AG04449 (cell line): ENCODE results near the gene C9orf153.

ENCODE experiments used
- CTCF ChIA-PET: fragments of 350-600 bp; formaldehyde crosslinking; extraction: SDS; loops from one replicate; lab custom pipeline; 2021; ENCODE audit warnings: antibody characterized with exemption; lab: Yijun Ruan, JAX
- POLR2A ChIA-PET: fragments of 400-600, 350-600 bp; formaldehyde crosslinking; extraction: SDS; loops from one replicate; lab custom pipeline; 2020; ENCODE audit warnings: antibody characterized with exemption, inconsistent platforms; lab: Yijun Ruan, JAX
- DNase-seq: peaks from one replicate; pipeline ENCODE4 v3.0.0-alpha.2; 2010; ENCODE audit warnings: low read depth, low spot score
- H3K4me3 ChIP-seq: 2 replicates; pipeline ENCODE4 v1.5.1; 2011; ENCODE audit warnings: low read depth, mild to moderate bottlenecking, control low read depth, low read length
- TF ChIP-seq, protein P1 (sequence below): IDR thresholded peaks from one replicate; pipeline ENCODE4 v1.5.1; 2011; ENCODE audit warnings: mild to moderate bottlenecking, moderate library complexity, low read length, control low read depth, inconsistent platforms; ENCODE audit not compliant: insufficient read depth; ENCODE audit errors: missing control alignments

The C9orf153 gene

DNA sequence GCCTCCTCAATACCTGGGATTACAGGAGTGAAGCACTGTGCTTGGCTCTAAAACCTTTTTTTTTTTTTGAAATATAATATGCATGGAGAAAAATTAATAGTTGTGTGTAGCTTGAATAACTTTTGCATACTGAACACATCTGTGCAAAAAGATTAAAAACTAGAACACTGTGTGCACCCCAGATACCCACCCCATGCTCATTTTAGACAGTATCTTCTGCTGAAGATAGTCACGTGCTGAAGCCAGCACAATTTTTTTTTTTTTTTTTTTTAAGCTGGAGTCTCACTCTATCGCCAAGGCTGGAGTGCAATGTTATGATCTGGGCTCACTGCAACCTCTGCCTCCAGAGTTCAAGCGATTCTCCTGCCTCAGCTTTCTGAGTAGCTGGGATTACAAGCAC is 39.9 kb downstream of the C9orf153 start:
- no peak for DNase-seq
- ChIA-PET POLR2A (no interaction called here), CTCF (interaction anchor here (1.0 to 3.0 kb wide), 2 partner anchors 17 to 18 kb away, joined by 3 to 19 read pairs; no protein-coding TSS in a partner anchor)
- TF ChIP-seq, protein P1, sequence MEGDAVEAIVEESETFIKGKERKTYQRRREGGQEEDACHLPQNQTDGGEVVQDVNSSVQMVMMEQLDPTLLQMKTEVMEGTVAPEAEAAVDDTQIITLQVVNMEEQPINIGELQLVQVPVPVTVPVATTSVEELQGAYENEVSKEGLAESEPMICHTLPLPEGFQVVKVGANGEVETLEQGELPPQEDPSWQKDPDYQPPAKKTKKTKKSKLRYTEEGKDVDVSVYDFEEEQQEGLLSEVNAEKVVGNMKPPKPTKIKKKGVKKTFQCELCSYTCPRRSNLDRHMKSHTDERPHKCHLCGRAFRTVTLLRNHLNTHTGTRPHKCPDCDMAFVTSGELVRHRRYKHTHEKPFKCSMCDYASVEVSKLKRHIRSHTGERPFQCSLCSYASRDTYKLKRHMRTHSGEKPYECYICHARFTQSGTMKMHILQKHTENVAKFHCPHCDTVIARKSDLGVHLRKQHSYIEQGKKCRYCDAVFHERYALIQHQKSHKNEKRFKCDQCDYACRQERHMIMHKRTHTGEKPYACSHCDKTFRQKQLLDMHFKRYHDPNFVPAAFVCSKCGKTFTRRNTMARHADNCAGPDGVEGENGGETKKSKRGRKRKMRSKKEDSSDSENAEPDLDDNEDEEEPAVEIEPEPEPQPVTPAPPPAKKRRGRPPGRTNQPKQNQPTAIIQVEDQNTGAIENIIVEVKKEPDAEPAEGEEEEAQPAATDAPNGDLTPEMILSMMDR = no peak
- no peak overlapping the region for H3K4me3 ChIP-seq

GRCh38 chr9:86217076-86217755 is 42.2 kb downstream of the C9orf153 start:
- DNase-seq = no peak
- no peak overlapping the region for H3K4me3 ChIP-seq
- CTCF ChIA-PET = interaction anchor here (3.0 kb wide), 1 partner anchor 15 kb away, joined by 19 read pairs; no protein-coding TSS in a partner anchor
- TF ChIP-seq, protein P1 = no peak
- POLR2A ChIA-PET = no interaction called here

- POLR2A ChIA-PET = no interaction called here
- DNase-seq = no peak
- CTCF ChIA-PET = no interaction called here
- H3K4me3 ChIP-seq = no peak overlapping the region
- TF ChIP-seq, protein P1 = no peak
These were observed 52.3 kb downstream of the C9orf153 start for GRCh38 chr9:86207193-86207592.

GRCh38 chr9:86202338-86202882 is 57.0 kb downstream of the C9orf153 start:
- DNase-seq = peak; percentile 17
- TF ChIP-seq, protein P1 = peak; percentile 75
- ChIA-PET CTCF (interaction anchor here (0.6 to 5.2 kb wide), 35 partner anchors 9 to 382 kb away, joined by 3 to 37 read pairs (median 5); partner anchors contain the start of genes C9orf153 and GOLM1), POLR2A (no interaction called here)
- H3K4me3 ChIP-seq = no peak overlapping the region

- H3K4me3 ChIP-seq = no peak overlapping the region
- TF ChIP-seq, protein P1 = no peak
- CTCF ChIA-PET = interaction anchor here (0.8 to 5.2 kb wide), 32 partner anchors 8 to 382 kb away, joined by 3 to 37 read pairs (median 6); partner anchors contain the start of genes C9orf153 and GOLM1
- POLR2A ChIA-PET = no interaction called here
- DNase-seq = no peak
These were observed 57.8 kb downstream of the C9orf153 start for GRCh38 chr9:86201474-86202337.
